Hematopoietic multipotent progenitor cell treated with erythropoietin and hydrocortisone succinate and interleukin-3 and kit ligand, for 4 days (in vitro differentiated cells): ENCODE measurements around the gene NACC1.
A peak's percentile ranks its signal among the peaks of the same experiment; 100 is the strongest.
"Not testable (repeated sequence)": the region's sequence is repeated elsewhere in the genome, so short reads cannot be mapped to it uniquely, and the experiment has no call there.

Experiments
- DNase-seq: peaks from one replicate; pipeline ENCODE4 v3.0.0-alpha.2; 2015

Gene NACC1

DNA sequence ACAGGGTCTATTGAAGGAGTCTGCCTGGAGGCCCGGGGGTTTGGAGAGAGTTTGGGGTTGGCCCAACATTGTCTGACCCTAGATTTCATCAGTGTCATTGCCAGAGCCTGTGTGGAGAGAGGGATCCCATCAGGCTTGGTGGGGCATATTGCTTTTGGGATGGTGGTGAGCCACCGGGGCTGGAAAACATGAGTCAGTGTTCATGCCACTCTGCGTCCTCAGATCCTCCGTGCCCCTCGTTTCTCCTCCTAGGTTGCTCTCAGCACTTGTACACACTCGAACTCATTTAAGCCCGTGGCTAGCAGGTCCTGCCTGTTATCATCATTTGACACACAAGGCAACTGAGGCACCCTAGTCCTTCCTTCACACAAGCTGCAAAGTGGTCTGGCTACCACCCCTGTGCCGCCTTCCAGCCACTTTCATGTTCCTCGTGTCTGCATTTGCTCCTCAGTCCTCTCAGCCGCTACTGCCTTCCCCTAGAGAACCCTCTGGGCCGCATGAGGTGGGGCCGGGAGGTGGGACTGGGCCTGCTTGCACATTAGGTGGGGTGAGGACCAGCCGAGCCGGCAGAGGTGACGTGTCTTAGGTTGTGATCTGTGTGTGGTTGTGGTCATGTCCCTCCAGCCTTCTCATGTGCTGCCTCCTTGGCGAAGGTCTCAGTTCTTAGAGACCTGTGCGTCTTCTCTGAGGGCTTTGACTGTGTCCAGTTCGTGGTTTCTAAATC, 3.6 kb downstream of the NACC1 start:
- no peak for DNase-seq

DNA sequence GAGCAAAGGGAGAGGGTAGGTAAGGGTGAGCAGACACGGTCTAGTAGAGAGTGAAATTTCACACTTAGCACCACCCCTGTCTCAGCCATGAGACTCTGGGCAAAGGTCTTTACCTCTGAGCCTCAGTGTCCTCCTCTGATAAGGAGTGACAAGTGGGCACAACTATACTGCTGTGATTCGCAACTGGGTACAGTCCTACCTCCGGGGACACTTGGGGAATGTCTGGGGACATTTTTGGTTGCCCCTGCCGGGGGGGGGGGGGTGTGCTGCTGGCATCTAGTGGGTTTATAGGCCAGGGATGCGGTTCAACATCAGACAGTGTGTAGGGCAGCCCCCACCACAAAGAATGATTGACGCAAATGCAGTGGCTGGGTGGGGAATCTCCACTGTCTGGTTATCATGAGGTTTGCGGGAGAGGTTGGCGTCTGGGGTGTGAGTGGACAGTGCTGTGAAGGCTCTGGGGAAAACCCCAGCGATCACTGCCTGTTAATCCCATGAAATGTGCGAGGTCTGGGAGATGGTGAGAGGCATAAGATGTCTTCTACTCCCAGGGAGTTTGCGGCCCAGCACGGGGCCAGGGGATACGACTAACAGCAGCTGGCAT, 4.3 kb downstream of the NACC1 start:
- DNase-seq: no peak

DNA sequence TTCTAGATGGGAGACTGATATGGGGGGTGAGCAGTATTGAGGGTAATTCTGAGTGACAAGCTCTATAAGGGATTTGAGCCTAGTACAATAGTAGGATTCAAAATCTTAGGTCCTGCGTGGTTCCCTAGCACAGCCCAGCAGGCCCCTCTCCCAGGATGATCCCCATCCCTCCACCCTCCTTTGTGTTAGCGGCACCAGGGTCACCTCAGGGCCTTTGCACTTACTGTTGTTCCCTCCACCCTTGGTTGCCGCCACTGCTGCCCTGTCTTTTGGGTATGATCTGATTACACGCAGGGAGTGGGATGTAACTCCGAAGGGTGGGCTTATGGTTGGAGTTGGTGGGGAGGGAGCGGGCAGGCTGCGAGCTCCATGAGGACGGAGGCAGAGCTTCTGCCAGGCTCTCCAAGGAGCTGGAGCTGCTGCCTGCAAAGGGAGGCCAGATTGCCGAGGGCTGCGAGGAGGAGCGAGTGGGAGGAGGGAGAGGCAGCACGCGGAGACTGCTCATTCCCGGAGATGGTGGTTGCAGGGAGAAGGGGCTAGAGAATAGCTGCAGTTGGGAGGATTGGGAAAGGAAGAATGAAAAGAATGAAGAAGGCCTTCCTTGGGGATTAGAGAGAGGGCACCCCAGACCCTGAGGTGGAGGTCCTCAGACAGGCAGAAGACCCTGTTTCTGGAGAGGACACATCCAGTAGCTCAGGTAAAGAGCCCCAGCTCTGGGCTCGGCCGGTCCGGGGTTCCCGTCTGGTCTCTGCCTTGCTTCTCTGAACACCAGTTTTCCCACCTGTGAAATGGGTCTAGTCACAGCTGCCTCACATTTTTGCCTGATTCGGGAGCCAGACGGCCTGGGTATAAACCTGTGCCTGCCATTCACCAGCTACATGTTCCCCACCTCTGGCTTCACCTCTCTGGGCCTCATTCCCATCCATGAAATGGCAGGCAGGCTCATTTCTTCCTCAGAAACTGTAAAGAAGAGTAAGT, 5.2 kb downstream of the NACC1 start:
- DNase-seq: no peak

DNA sequence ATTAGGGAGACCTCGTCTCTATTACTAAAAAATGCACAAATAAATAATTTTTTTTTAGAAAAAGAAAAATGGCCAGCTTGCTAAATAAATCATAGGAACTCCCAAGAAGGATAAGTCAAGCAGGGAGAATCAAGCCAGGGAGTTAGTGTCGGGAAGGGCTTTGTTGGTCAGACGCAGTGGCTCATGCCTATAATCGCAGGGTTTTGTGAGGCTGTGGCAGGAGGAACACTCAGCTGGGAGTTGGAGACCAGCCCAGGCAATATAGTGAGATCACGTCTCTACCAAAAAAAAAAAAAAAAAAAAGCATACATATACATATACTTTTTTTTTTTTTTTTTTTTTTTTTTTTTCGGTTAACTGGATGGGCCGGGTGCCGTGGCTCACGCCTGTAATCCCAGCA, 9.0 kb downstream of the NACC1 start:
- DNase-seq: no peak

- DNase-seq: peak; percentile 37
Observed at GRCh38 chr19:13127811-13128575, 9.9 kb downstream of the NACC1 start.

GRCh38 chr19:13128583-13128982, 10.5 kb downstream of the NACC1 start:
- DNase-seq: no peak

DNA sequence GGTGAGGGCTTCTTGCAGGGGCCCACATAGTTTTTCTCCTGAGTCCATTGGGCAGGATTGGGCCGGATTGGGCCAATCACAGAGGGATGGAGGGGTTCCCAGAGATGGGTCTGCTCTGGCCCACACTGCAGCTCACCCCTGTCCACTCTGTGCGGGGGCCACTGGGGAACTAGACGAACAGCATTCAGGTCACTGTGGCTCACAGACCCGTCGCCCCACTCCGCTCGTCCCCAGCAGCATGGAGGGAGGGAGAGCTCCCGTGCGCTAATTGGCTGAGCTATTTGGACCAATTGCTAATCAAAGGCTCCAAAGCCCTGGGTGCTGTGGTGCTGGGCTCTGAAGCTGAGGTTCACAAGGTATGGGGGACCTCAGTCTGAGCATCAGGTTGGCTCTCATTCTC, 11.3 kb downstream of the NACC1 start:
- no peak for DNase-seq

DNA sequence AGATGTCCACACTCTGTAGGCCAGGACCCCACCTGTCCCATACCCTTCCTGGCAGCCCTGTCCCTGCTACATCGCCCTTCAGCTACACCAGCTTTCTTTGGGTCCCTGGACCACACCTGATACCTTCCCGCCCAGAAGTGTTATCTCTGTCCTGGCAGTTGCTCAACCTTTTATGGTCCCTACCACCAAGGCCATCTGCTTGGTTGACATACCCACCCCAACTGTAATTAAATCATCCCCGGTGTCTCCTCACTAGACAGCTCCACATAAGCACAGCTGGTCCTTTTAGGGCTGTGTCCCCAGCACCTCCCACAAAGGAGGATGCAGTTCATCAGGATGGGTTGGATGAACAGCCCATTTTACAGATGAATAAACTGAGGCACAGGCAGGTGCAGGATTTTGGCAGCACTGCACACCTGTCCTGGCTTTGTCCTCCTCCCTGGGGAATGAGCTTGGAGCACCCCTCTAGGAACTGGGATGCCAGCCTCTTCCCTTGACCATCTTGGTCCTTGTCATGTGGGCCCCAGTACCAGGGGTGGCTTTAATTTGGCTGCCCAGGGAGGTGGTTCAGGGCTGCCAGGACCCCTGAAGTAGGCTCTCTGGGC, 12.9 kb downstream of the NACC1 start:
- DNase-seq: no peak

- DNase-seq: peak; percentile 92
Observed at GRCh38 chr19:13132471-13133180, 14.6 kb downstream of the NACC1 start.

DNA sequence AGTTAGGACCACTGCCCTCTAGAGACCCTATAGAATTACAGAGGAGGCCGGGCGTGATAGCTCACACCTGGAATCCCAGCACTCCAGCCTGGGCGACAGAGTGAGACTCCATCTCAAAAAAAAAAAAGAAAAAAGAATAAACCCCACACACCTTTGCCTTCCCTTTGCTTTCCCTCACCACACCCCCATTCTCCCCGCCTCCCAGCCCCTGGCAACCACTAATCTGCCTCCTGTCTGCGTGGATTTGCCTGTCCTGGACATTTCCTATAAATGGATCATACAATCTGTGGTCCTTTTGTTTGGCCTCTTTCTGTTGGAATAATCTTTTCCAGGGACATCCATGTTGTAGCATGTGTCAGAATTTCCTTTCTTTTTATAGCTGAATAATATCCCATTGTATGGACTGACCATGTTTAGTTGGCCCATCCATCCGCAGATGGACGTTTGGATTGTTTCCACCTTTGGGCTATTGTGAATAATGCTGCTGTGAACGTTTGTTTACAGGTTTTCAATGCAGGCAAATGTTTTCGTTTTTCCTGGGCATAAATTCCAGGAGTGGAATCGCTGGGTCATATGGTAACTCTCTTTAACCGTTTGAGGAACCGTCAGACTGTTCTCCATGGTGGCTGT, 15.3 kb downstream of the NACC1 start:
- DNase-seq: no peak

GRCh38 chr19:13134626-13135025, 16.6 kb downstream of the NACC1 start:
- DNase-seq: no peak

DNA sequence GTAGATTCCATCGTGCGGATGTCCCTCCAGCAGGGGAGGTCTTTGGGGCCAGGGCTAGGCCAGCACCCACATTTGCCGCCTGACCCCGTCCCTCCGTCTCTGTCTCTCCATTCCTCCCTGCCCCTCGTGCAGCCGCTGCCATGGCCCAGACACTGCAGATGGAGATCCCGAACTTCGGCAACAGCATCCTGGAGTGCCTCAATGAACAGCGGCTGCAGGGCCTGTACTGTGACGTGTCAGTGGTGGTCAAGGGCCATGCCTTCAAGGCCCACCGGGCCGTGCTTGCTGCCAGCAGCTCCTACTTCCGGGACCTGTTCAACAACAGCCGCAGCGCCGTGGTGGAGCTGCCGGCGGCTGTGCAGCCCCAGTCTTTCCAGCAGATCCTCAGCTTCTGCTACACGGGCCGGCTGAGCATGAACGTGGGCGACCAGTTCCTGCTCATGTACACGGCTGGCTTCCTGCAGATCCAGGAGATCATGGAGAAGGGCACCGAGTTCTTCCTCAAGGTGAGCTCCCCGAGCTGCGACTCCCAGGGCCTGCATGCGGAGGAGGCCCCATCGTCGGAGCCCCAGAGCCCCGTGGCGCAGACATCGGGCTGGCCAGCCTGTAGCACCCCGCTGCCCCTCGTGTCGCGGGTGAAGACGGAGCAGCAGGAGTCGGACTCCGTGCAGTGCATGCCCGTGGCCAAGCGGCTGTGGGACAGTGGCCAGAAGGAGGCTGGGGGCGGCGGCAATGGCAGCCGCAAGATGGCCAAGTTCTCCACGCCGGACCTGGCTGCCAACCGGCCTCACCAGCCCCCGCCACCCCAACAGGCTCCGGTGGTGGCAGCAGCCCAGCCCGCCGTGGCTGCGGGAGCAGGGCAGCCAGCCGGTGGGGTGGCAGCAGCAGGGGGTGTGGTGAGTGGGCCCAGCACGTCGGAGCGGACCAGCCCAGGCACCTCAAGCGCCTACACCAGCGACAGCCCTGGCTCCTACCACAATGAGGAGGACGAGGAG, 17.3 kb downstream of the NACC1 start:
- DNase-seq: no peak

GRCh38 chr19:13137290-13137794, 19.3 kb downstream of the NACC1 start:
- DNase-seq: no peak

DNA sequence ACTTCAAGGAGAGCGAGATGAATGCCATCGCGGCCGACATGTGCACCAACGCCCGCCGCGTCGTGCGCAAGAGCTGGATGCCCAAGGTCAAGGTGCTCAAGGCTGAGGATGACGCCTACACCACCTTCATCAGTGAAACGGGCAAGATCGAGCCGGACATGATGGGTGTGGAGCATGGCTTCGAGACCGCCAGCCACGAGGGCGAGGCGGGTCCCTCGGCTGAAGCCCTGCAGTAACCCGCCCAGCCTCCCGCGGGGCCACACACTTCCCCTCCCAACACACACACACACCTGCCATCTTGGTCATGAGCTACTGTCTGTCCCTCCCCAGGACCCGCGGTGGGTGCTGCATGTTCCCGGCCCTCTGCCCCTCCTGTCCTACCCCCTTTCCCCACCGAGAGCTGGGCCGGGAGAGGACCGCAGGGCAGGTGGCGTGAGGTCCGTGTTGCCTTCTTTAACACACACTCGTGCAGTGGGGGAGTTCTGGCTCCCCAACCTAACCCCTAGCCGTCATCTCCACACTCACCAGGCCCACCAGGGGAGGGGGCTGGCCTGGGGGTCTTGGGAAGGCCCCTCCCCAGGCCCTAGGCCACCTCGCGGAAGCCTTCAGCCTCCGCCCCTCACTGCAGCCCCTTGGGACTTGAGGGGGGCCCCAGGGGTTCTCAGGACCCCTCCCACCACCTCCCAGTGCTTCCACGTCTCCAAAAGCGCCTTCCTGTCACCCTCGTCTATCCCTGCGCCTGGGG, 20.3 kb downstream of the NACC1 start:
- DNase-seq: no peak

- DNase-seq: no peak
Observed at GRCh38 chr19:13138916-13139198, 20.8 kb downstream of the NACC1 start.

- no peak for DNase-seq
Observed at GRCh38 chr19:13139633-13140311, 21.7 kb downstream of the NACC1 start.

- peak; percentile 82 for DNase-seq
Observed at GRCh38 chr19:13146763-13147563, 28.9 kb downstream of the NACC1 start.

DNA sequence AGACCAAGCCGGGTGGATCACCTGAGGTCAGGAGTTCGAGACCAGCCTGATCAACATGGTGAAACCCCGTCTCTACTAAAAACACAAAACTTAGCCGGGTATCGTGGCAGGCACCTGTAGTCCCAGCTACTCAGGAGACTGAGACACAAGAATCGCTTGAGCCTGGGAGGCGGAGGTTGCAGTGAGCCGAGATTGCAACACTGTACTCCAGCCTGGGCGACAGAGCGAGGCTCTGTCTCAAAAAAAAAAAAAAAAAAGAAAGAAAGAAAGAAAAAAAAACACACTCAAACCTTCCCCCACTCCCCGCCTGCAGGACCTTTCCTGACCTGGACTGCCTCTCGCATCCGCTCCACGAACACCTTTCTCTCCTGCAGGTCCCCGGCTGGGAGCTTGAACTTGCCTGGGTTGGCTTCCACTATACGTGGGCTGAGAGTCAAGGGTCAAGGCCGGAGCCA, 31.1 kb downstream of the NACC1 start:
- DNase-seq: not testable (repeated sequence)
